HG03064 (cell line): ENCODE measurements around the gene MT1B.
A peak's percentile ranks its signal among the peaks of the same experiment; 100 is the strongest.

Experiments
- ATAC-seq: cut with Tn5 transposase; IDR thresholded peaks from one replicate; pipeline ENCODE4 v1.9.1; 2021; ENCODE audit warnings: low read depth; ENCODE audit not compliant: unreplicated experiment

The MT1B gene

DNA sequence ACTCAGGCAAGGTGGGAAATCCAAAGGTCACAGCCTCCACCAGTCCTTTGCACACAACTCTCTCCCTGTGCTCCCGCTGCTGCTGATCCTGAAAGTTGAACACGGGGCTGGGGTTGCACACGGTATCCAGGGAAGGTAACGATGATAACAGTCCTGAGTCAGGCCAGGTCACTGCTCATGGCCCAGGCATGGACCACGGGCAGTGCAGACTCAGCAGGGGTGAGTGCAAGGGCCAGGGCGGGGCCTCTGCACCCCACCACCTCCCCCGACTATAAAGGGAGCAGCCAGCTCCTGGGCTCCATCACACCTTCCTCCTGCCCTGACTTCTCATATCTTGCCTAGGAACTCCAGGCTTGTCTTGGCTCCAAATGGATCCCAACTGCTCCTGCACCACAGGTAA is at the start of gene MT1B:
Gene MT1B (plus strand): TSS at position 301 of the 400 bp plus-strand sequence. CDS start 68 bp downstream, at position 369.
- no peak for ATAC-seq

DNA sequence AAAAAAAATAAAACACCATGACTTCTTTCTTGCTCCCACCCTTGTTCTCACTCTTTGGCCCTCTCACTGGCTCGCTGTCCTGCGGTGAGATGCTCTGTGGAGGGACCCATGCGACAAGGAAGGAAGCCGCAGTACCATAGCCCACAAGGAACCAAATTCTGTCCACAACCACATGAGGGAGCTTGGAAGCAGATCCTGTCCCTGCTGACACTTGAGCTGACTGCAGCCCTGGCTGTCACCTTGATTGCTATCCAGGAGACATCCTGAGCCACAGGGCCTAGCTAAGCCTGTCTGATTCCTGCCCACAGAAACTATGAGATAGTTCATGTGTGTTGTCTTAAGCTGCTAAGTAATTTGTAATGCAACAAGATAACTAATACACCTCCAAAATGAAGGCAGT is 48.1 kb upstream of the MT1B start:
- ATAC-seq, result no peak

DNA sequence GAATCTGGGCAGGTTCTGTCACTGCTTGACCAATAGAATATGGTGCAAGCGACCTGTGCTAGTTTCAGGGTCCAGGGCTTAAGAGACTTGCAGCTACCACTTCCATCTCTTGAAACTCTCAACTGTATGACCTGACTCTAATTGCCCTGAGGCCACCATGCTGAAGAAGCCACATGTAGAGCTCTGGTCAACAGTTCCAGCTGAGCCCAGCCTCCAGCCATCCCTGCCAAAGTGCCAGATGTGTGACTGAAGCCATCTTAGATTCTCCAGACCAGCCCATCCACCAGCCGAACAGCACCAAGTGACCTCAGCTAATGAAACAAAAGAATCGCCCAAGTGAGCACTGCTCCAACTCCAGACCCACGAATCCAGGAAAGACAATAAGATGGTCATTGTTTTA is 46.7 kb upstream of the MT1B start:
- ATAC-seq, result no peak

DNA sequence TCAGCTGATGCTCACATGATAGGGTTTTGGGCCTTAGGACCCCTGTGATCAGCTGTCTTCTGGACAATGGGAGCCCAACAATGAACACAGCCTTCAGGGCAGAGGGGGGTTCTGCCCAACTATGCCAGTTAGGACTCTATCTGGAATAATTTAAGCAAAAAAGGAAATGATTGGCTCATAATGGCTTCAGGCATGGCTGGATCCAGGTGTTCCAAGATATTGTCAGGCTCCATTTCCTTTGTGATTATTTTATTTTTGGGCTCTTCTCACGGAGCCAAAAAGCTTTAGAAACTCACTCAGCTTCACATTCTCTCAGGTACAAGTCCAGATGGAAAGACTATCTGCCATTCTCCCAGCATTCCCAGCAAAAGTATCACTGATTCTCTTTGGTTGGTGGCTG is 46.2 kb upstream of the MT1B start:
- no peak for ATAC-seq

DNA sequence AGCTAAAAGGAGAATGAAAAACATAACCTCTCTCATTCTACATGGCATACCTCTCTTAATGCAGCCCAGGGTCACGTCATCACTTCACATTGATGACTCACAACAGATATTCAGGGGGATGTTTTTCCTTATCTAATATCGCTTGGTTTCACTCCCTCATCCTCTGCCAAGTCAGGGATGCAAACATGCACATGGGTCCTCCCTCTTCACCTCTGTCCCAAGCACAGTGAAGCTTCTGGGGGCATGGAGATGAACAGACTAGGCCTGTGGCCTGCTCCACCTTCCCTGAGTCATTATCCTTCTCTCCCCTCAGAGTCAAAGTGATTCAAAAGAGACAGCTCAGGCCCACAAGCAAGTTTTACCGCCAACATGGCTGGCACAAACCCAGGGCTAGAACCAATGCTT is 45.6 kb upstream of the MT1B start:
- no peak for ATAC-seq

DNA sequence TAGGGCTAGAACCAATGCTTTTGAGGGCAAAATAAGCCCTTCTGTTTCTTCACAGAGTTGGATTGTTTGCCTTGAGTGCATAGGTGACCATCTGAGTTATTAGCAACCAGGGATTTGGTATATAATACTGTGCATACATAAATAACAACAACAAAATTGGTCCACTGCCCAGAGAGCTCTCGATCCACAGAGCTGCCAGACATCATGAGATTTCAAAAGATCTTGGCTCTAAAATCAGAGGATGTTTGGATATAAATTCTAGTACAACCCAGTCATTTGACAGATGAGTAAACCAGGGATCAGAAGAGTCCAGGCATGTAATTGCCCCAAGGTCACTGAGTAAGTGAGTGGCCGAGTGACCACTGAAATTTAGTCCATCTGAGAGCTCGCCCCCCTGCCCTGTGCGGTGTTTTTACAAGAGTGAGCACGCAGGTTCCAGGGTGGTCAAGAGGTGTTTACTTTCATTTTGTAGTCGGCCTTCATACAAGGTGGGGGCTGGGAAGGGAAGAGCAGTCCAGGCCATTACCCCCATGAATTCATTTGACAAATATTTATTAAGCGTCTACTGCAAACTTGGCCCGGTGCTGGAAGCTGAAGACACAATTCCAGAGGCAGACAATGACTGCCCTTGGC is 45.1 kb upstream of the MT1B start:
- no peak for ATAC-seq

DNA sequence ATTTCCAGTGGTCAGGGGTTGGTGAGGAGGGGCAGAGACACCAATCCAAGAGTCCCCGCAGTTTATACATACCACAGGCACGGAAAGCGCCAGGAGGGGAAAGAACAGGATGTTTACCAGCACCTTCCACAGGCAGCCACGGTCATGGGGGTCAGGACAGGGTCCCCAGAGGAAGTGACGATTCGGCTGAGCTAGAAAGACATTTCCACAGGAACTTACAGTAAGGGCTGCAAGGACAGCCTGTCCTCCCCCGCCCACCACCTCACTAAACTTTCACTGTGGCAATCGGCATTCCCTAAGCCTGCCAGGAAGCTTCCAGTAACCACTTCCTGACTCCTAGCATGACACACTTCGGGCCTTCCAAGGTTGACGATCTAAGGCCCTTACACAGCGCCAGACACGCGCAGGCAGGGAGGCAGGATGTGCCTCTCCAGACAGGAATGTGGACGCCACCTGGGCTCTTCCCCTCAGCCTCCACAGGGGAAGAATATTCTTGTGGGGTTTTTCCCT is 44.5 kb upstream of the MT1B start:
- ATAC-seq, result no peak

DNA sequence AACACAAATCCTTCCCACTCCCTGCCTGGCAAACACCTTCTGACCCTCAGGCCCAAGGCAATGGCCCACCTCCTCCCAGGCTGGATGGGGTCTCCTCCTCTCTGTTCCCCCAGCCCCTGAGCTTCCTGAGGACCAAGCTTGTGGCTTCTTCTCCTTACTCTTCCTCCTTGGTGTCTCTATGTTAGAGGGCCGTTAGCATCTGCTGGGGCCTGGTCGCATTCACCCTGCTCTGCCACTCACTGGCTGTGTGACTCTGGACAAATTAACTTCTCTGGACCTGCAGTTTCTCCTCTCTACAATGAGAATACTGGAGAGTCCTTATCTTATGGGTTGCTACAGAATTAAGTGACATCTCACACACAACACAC is 44.0 kb upstream of the MT1B start:
- ATAC-seq, result no peak

DNA sequence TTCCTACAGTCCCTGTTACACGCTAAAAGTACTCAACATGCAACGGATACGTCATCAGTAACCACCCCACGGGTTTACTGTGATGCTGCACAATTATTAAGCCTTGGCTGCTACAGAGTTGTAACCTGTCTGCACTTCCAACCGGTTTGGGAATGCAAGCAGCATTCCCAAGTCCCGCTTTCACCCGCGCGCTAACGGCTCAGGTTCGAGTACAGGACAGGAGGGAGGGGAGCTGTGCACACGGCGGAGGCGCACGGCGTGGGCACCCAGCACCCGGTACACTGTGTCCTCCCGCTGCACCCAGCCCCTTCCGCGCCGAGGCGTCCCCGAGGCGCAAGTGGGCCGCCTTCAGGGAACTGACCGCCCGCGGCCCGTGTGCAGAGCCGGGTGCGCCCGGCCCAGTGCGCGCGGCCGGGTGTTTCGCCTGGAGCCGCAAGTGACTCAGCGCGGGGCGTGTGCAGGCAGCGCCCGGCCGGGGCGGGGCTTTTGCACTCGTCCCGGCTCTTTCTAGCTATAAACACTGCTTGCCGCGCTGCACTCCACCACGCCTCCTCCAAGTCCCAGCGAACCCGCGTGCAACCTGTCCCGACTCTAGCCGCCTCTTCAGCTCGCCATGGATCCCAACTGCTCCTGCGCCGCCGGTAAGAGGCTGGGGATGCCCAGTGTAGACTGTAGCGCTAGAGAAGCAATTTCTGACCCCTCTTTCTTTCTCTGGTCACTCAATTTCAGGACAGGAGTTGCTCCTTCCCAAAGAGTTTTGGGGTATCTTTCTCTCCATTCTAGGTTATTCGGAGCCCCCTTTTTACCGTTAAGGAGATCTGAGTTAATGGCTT is 43.4 kb upstream of the MT1B start, which contains the start of gene MT2A:
Gene MT2A (plus strand): TSS at position 542 of the 833 bp plus-strand sequence. CDS start 72 bp downstream, at position 614.
- peak; percentile 81 for ATAC-seq

DNA sequence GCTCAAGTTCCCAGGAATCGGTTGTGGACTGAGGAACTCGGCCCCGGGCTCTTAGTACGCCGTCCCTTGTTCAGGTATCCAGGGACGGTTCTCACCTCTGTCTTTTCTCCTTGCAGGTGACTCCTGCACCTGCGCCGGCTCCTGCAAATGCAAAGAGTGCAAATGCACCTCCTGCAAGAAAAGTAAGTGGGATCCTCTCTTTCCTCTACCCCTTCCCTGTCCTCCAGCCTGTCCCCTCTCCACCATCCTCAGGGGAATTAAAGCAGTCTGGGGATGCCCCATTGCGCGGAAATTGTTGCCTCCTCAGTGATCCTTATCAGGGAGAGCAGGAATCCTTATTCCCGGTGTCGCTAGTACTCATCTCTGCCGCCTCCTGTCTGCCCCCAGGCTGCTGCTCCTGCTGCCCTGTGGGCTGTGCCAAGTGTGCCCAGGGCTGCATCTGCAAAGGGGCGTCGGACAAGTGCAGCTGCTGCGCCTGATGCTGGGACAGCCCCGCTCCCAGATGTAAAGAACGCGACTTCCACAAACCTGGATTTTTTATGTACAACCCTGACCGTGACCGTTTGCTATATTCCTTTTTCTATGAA is 42.7 kb upstream of the MT1B start:
- no peak for ATAC-seq

DNA sequence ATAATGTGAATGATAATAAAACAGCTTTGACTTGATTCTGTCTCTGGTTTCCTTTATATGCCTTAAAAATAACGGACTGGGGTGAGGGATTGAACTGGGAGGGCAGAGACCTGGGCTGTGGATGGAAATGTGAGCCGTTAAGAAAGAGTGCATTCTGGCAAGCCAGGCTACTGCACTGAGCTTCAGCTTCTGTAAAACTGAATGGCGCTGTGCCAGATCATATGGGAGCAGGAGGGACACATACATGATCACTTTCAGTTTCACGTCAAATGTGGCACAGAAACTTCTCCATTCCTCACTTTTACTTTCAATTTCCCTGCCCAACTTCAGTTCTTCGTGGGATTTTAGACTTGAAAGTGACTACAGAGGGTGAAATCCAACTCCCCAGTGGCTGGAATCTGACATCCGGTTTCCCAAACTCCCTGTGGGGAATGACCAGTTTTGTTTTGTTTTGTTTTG is 42.2 kb upstream of the MT1B start:
- ATAC-seq, result no peak

DNA sequence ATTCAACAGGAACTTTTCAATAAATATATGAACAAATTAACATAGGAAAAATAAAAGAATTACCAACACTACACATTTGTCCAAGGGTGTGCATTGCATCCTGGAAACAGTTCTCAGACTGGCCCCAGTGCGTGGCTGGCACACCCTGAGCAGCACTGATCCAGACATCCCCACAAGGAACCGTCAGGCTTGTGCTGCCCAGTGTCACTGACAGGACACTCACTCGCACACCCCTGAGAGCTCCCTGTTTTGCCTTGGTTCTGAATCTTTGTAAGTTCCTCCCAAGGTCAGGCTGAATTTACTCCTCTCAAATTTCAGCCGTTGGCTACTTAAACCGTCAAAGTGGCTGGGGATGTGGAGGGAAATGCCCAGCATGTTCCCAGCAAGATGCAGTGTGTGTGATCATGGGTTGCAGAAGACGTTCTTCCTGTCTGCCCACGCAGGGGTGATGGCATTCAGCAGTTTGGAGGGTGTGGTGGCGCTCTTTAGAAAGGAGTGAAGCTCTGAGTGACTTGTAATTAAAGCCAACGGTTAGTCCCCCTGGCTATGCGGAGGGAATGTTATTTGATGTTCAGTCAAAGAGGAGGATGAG is 41.6 kb upstream of the MT1B start:
- ATAC-seq, result no peak

DNA sequence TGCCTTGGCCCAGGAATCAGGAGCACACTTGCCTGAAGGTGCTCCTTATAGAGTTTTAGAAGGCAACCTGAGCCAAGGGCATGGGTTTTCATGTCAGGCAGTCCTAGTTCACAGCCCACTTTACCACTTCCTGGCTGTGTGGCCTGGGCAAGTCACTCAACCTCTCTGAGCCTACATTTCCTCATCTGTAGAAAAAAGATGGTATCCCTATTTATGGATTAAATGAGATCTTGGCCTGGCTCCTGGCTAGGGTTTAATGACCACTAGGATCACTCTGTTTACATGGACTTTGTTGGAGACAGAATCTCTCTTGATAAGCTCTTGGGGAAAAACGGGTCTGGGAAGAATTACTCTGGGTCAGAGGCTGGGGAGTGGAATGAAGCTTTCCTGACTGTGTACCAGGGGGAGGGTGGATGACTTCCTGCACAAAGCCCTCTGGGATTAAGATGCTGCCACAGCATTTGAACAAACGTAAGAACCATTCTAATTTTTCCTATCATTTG is 41.0 kb upstream of the MT1B start:
- ATAC-seq, result no peak

DNA sequence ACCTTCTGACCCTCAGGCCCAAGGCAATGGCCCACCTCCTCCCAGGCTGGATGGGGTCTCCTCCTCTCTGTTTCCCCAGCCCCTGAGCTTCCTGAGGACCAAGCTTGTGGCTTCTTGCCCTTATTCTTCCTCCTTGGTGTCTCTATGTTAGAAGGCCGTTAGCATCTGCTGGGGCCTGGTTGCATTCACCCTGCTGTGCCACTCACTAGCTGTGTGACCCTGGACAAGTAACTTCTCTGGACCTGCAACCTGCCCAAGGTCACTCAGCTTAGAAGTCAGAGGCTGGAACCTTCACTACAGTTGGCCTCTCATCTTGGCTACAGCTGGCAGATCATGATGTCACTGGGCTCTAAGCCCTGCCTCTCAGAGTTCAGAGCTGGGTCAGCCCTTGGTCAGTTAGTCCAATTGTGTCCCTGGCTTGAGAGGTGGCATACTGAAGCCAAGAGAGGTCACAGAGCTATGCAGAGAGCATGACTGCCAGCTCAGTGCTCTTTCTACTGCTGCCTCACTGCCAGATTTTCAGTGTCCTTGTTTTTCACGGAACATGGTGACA is 40.3 kb upstream of the MT1B start:
- no peak for ATAC-seq

DNA sequence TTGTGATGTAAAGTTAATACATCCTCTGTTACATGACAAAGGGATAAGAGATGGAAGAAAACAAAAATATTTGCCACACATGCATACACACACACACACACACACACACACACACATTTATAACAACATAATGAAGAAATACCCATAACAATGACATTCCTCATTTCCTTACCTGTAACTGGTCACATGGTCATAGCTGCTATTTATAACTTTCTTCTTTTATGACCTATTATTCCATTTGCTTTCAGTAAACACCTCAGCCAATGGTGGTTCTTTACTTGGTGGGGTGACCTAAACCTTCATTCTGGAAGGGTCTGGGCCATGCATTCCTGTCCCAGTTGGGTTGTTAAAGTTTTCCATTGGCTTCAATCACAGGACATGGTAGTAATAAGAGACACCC is 38.0 kb upstream of the MT1B start:
- ATAC-seq, result no peak

DNA sequence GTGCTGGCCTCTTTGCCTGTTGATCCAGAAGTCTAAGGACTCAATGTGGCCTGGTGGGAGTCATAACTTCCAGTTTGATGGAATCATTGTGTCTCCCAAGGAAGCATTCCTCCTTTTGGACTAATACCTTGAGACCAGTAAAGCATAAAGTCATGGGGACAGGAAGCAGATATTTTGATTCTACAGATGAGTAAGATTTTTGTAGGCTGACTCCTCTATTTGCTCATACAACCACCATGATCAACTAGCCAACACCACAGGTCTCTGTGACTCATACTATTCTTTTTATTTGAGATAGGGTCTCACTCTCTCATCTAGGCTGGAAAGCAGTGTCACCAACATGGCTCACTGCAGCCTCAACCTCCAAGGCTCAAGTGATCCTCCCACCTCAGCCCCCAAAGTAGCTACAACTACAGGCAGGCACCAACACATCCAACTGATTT is 37.1 kb upstream of the MT1B start:
- ATAC-seq, result no peak

DNA sequence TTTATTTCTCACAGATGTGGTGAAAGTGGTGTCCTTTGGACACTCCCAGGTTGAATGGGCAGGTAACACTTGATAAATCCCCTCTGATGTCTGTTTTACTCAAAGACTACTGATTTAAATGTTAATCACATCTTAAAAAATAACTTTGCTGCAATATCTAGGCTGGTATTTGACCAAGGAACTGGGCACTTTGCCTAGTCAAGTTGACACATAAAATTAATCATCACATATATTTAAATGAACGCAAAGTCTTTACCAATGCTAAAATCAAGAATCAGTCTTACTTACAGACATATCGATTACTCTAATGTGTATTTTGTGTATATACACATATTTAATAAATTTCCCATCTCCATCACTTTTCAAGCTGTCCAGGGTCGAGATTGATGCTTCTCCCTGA is 36.3 kb upstream of the MT1B start:
- no peak for ATAC-seq

DNA sequence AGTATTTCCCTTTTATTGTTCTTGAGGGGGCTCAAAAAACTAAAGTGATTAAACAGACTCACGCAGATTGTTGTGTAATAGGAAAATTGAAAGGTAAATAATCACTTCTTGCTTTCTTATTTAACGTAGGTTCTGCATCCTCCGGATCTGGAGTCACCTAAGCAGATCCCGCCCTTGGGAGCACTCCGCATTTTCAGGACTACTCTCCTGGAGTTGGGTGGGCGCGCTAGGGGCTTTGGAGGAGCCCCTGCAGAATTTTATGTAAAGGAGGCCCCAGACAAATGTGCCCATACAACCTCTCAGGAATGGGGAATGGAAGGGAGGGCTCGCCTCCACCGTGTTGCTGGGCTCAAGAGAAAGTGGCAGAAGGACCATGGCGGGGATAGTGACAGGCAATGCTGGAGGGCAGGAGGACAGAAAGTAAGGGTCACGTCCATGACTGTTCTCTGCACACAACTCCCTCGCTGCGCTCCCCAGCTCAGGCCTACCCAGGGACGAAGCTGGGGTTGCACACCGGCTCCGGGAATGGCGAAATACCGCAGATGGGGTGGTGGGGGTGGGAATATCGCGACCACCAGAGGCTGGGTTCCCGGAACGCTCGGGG is 35.0 kb upstream of the MT1B start:
- no peak for ATAC-seq

DNA sequence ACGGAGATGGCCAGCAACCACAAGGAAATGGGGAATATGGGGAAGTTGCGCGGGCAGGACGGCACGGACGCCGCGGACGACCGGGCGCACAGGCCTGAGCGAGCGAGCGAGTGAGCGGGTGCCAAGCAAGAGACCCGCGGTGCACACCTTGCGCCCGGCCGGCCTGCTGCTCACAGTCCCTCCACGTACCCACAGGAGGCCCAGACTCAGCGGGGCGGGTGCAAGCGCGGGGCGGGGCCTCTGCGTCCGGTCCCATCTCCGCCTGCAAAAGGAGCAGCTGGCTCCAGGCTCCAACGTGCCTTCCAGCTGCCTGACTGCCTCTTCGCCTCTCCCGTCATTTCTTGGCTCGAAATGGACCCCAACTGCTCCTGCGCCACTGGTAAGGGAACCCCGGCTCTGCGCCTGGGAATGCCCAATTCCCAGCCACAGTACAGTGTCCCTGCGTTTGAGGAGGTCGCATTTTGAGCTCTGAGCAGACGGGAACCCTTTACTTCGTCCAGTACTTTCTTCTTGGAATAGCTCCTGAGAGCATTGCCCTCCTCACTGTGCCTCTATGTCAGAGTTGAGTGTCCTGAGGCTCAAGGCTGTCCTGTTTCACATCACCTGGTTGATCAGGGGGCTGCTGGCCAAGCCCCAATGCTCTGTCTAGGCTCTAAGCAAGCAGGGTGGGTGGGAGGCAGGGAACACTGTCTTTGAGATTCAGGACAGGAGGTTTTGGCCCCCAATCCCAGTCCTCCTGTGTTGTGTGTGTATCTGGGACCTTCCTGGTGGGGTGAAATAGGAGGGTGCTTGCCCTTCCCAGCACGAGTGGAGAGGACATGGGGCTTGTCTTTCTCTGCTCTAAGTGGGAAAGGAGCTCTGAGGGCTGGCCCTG is 34.2 kb upstream of the MT1B start:
- ATAC-seq, result no peak
